ENCODE results near the gene TFR2.

Gene TFR2

GRCh38 chr7:100570954-100571828, 70.2 kb downstream of the TFR2 start:
- no peak for DNase-seq
